HuH-7 (cell line): Measurements from ENCODE around the gene DCAF8.
"Not testable (repeated sequence)": the region's sequence is repeated elsewhere in the genome, so short reads cannot be mapped to it uniquely, and the experiment has no call there.

ENCODE experiments used
- DNase-seq: peaks from one replicate; pipeline ENCODE4 v3.0.0; 2011; ENCODE audit warnings: low spot score

Gene DCAF8

DNA sequence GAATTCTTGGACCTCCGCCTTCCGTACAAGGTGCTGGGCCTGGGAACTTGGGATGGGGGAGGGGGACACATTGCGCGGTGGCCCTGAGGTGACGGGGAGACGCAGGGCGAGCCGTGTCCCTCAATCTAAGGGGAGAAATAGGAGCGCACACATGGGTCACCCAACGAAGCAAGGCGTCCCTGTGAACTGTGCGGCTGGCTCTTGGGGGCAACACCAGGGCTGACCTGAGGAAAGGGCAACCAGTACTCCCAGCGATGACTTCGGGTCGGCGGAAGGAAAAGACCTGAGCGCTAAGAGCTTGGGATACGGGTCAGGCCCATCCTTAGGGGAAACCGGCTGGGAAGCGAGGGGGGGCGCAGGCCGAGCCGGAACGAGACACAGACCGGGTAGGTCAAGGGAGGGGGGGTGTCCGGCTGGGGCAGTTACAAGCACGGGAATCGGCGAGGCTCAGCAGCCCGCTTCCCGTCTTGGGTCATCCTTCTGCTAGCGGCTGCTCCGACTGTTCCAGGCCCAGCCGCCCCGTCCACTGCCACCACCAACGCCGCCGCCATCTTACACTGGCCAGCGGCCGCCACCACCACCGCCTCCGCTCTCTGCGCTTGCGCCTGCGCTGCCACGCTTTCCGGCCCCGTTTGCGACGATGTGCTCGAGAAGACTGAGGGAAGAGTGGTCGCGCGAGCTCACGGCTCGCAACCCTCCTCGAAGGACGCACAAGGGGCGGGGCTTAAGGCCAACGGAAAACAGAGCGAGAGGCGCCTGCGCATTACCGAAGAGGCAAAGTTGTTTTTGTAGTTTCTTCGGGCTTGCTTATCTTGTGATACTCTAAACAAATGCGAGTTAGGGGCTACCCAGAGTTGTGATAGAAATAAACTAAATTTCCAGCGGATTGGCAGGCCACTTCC, at the start of gene DCAF8:
DCAF8 (minus strand) TSS at position 657 of the 902 bp plus-strand sequence. CDS start 18,541 bp downstream, outside the sequence.
- DNase-seq: peak; percentile 80

DNA sequence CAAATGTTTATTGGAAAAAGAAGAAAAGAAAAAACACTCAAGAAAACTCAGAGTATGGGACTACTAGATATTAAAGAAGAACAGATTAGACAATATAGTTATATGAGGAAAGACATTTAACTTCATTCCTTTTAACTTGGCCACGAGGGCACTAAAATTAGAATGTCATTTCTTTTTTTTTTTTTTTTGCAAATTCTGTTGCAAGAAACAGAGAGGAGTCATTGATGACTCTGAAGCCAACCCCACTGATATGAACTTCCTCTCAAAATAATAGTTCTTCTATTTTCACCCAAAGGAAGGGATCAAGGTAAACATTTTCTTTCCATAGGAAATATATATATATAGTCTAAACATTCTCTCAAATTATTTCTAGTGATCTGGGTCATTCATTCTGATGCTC, 47.2 kb upstream of the DCAF8 start:
- no peak for DNase-seq

DNA sequence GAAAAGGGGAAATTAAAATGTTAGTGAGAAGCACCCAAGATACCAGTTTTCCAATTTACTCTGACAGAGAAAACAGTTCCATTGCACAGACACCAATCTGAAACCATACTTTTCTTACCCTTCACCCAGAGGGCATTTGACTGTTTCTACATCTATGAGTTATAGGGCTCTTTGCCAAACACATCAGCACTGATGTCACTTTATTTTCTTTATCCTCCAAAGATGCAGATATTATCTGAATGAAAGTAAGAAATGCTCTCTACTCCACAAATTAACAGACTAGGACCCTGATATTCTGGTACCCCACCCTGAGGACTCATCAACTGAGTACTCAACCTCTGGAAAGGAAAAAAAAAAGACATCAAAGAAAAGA, 46.8 kb upstream of the DCAF8 start:
- no peak for DNase-seq

DNA sequence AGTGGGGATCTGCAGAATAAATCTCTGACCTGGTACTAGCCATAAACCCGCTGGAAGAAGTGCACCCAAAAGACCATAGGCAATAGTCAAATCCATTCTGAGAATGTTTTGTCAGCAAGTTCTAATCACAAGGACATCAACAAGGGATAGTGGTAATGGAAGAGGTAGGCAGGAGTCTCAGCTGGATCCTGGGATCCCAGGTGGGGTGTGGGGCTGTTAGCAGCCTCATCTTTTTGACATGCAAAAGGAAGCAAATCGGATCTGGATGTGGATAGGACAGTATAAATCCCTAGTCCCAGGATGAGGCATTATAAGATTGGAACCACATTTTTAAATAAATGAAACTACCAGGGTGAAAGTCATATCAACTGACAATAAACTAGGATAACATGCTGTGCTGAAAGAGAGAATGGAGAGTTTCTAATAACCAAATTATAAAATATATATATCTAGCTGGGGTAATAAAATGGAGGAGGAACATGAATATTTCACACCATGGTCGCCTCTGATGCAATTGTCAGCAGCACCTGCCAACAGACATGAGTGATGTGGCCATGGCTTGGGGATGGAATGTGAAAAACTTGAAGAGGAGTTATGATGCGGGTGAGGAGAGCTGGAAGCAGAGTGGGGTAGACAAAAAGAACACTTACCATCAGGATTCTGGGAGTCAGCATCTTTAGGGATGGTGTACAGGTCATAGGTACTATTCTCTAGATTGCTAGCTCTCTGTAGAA, 46.3 kb upstream of the DCAF8 start:
- DNase-seq: no peak

DNA sequence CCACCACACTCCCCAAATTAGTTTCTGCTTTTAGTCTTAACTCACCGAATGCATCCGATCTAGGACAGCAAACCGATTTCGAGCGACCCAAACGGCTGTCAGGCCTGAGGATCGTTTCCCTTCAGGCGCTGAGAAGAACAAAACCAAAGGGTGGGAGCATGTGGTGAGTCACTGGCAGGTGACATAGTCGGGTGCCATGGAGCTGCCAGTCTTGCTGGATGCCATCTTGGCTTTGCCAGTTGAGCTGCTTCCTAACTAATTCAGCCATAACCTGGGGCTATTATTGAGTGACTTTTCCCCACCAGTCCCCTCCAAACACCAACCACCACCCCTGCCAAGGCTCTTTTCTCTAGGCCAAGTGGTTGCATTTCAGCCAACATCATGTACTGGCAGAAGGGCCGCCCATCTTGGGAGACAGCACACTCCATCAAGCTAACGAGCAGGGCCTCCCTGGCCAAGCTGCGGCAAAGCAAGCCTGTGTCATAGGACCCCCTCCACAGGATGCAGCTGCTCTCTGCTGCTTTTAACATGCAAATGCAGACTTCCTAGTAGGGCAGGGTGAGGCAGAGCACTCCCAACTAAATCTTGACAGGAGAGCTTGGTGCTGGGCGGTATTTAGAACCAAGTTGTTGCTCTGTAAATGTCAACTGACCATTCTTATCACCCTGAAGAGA, 44.9 kb upstream of the DCAF8 start:
- no peak for DNase-seq

DNA sequence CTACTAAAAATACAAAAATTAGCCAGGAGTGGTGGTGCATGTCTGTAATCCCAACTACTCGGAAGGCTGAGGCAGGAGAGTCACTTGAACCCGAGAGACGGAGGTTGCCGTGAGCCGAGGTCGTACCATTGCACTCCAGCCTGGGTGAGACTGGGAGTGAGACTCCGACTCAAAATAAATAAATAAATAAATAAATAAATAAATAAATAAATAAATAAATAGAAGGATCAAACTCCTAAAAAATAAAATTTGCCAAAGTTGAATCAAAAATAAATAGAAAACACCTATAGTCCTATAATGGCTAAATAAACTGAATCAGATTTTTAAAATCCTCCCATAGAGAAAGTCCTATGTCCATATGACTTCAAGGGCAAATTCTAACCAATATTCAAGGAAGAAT, 37.8 kb upstream of the DCAF8 start:
- no peak for DNase-seq

DNA sequence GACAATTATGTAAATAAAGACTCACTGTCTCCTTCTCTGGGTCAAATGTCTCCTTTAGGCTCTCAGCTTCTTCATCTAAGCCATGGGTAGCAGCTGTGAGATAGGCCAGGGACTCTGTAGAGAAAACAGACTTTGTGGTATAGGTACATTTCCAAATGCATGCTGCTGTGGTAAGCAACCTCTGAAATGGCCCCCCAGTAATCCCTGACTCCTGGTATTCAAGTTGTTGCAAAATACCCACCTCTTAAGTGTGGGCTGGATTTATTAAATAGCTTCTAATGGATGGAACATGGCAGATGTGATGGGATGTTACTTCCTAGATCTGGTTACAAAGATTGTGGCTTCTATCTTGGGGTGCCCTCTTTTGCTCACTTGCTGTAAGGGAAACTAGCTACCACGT, 33.7 kb upstream of the DCAF8 start:
- DNase-seq: no peak

DNA sequence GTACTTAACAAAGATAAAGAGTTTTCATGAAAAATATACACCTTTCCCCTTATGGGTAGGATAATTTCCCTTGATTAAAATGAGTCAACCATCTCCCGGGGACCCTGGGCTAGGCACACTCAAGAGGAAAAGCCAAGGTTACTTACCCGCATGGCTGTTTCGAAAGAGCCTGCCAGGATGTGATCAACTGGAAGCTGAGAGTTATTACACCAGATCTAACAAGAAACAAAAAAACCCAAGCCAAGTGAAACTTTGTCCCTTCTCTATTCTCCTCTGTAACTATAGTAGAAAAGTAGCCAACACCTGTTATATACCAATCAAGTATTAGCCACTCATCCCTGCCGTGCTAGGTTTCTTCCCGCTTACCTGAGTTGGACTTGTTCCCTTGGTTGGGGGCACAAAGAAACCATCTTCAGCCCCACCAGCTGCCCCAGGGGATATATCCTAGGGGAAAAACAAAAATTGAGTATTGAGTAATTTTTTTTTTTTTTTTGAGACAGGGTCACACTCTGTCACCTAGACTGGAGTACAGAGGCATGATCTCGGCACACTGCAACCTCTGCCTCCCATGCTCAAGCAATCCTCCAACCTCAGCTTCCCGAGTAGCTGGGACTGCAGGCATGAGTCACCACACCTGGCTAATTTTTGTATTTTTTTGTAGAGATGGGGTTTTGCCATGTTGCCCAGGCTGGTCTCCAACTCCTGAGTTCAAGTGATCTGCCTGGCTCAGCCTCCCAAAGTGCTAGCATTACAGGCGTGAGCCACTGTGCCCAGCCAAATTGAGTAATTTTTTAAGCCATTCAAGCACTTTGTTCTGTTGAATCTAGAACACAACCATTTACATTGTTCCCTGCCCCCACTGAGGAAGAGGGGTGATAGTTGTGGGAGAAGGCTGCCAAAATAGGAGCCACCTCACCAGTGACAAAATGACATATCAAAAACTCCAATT, 30.9 kb upstream of the DCAF8 start:
- DNase-seq: no peak

DNA sequence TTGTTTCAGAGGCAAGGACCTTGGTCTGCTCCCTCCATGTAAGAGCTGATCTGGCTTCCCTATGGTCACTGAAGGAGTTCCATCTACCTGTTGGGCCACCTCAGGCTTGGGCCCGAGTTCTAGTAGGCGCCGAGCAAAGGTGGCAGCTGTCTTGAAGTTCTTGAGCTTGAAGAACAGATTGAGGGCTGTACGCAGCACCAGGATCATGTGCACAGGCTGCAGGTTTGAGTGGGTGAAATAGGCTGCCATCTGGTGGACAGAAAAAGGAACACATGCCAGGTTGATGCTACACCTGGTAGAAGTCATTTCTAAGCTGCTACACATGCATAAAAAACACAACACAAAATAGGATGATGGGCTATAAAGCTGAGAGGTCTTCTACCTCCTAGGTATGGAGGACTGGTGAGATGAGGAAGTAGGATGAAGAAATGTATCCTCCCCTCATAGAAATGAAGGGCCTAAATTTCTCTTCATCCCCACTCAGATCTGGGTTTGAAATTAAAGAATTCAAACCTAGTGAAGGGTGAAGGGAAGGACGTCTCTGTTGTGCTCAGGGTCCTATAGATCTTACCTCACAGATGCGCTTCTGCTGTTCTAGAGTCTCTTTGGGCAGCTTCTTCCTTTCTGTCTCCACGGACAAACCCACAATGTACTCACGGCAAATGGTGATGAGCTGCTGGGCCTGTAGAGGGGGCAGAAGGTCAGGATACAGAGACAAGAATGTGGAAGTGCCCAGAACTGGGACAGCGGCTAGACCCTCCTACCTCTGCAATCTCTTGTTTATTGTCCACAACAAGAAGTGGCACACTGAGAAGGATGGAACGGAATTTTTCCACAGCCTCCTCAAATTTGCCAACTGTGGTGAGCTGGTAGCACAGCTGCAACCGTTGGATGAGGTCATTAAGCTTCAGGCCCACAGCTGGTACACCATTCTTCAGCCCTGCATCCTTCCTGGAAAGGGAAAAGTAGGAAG, 29.2 kb upstream of the DCAF8 start:
- peak; percentile 58 for DNase-seq

DNA sequence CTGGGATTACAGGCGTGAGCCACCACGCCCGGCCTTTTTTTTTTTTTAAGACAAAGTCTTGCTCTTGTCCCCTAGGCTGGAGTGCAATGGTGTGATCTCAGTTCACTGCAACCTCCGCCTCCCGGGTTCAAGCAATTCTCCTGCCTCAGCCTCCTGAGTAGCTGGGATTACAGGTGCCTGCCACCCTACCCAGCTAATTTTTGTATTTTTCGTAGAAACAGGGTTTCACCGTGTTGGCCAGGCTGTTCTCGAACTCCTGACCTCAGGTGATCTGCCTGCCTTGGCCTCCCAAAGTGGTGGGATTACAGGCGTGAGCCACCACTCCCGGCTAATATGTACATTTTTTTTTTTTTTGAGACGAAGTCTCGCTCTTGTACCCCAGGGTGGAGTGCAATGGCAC, 25.4 kb upstream of the DCAF8 start:
- not testable (repeated sequence) for DNase-seq

DNA sequence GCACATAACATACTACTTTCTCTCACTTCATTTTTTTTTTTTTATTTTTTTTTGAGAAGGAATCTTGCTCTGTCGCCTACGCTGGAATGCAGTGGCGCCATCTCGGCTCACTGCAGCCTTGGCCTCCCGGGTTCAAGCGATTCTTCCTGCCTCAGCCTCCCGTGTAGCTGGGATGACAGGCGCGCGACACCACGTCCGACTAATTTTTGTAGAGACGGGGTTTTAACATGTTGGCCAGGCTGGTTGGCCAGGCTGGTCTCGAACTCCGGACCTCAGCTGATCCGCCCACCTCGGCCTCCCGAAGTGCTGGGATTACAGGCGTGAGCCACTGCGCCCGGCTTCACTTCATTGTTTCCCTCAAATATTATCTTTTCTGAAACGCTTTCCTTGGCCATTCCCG, 23.2 kb upstream of the DCAF8 start:
- DNase-seq: no peak

DNA sequence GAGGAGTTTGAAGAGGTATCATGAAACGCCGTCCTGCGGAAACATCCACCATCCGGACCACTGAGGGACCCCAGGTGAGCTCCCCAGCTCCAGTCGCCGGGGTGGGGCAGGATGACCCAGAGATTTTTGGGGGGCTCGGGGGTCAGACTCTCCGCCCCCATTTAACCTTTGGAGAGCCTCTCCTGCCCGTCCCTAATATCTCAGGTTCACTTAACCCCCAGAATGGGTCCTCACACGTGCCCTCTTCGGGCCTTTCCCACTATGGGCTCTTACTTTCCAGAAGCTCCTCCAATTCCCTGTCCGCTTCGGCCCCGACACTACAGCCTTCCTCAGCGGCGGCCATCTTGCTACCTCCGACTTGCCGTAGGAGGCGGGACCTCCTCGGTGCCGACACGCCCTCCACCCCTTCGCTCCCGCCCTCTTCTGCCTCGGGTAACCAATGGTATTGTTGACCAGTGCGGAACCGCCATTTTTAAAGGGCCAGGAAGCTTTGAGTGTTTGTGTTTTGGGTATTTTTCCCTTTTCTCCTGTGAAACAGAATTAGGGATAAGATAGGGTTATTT, 22.5 kb upstream of the DCAF8 start, which contains the start of gene PEX19:
PEX19 (minus strand) TSS at position 352 of the 563 bp plus-strand sequence; CDS start at position 343, 9 bp downstream.
- DNase-seq: peak; percentile 76

DNA sequence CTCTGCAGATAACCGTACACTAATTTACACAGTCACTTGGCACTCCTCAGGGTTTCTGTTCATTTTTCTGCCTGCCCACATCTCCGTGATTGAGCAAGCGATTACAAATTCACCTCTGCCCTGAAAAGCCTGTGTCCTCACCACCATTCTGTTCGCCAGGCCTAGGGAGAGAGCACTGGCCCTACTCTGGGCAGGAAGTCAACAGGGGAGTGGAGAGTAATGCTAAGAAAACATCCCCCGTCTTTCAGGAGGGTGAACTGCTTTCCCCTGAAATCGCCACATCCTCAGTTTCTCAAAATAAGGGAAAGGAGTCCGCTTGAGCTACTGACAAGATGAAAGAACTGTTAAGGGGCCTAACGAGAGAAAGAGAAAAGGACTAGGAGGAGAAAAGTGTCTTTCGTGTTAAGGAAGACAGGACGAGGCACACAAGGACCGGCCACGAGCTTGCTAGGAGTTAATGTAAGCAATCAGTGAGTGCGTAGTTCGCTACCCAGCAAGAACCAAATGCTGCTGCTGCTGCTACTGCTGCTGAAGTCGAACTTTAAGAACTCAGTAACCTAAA, 22.0 kb upstream of the DCAF8 start:
- peak; percentile 18 for DNase-seq

DNA sequence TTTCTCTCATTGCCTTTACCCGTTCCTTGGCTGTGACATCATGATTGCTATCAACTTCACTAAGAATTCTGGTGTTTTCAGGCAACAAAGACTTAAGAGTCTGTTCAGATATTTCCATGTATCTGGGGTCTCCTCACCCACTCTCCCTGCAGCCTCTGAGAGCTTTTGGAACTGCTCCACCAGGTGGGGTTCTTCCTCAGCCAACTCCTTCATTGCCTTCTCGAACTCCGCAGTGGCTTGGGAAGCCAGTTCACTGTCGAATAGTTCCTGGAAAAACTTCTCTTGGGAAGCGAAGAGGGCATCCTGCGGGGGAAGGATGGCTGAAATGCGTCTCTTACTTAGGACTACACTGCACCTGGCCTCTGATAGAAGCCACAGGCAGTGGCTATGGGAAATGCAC, 20.5 kb upstream of the DCAF8 start:
- no peak for DNase-seq

DNA sequence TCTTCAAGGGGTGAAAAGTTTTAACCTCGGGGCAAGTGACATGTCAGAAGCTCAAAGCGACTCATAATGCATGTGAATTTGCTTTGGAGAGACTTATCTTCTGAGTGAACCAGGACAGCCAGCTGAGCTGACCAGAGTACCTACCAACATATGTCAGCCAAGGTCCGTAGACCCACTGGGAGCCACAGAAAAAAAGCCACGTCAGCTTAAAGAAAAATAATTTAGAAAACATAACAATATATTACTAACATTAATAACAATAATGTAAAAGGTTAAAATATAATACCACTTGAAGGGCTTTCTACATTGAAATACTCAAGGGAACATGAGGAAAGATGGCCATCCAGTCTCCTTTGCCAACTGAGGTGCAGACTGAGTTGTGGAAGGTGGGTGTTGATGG, 15.6 kb upstream of the DCAF8 start:
- no peak for DNase-seq

DNA sequence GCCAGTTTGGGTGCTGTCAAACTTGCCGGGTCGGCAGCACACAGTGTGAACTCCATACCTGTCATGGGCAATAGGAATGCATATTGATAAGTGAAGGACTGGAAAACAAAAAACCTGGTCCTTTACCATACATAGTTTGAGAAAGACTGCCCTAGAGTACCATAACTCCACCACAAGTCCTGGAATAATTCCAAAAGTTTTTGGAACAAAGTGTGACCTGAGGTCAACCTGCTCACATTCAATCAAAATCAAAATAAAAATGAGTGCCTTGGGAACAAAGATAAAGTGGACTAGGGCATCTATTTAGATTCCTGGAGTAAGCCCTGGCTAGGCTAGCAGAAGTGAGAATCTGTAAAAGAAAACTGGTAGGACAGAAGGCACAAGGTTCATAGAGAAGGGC, 15.0 kb upstream of the DCAF8 start:
- no peak for DNase-seq

DNA sequence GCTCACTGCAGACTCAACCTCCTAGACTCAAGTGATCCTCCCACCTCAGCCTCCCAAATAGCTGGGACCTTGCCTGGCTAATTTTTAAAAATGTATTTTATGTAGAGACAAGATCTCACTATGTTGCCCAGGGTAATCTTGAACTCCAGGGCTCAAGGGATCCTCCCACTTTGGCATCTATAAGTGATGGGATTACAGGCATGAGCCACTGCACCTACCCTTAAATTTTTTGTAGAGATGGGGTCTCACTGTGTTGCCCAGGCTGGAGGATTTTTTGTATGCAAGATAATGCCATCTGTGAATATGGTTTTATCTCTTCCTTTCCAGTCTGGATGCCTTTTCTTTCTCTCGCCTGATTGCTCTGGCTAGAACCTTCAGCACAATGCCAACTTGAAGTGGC, 8.7 kb upstream of the DCAF8 start:
- DNase-seq: no peak

DNA sequence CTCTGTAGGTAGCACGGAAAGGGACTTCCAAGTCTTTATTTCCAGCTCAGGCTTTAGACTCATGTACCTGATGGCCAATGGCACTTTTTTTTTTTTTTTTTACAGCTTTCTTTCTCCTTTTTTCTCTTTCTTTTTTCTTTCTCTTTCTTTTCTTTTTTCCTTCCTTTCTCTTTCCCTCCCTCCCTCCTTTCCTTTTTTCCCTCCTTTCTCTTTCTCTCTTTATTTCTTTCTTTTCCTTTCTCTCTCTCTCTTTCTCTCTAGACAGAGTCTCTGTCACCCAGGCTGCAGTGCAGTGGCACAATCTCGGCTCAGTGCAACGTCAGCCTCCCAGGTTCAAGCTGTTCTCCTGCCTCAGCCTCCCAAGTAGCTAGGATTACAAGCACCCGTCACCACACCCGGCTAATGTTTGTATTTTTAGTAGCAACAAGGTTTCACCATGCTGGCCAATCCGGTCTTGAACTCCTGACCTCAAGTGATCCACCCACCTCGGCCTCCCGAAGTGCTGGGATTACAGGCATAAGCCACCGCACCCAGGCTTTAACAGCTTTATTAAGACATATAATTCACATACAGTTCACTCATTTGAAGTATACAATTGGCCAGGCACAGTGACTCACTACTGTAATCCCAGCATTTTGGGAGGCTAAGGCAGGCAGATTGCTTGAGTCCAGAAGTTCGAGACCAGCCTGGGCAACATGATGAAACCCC, 5.1 kb upstream of the DCAF8 start:
- no peak for DNase-seq

DNA sequence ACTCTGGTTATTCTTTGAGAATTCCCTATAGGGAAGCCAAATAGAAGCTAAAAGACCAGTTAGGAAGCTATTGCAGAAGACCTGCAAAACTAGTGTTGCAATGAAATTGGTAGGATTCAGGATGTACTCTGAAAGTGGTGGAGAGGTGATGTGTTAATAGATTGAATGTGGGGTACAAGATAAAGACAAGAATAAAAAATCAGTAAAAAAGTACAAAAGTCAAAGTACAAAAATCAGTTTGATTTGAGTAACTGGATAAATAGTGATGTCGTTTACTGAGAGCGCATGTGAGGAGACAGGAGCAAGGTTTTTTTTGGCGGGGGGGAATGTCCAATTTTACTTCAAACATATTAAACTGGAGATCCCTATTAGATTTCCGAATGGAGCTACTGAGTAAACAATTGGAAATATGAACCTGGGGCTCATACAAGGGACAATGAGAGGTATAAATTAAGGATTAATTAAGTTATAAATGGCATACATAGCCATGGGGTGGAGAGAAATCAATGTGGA, 2.5 kb upstream of the DCAF8 start:
- no peak for DNase-seq
